Neuronal stem cell (in vitro differentiated cells): ENCODE results near the gene GPATCH2L.
A peak's percentile ranks its signal among the peaks of the same experiment; 100 is the strongest.

Experiments
- DNase-seq: peaks from one replicate; pipeline ENCODE4 v3.0.0-alpha.2; 2013; ENCODE audit warnings: low spot score
- H2AFZ ChIP-seq: one replicate; pipeline ENCODE4 v1.6.1; 2013; ENCODE audit warnings: mild to moderate bottlenecking, low read length, inconsistent platforms
- H2AK5ac ChIP-seq: 2 replicates; pipeline ENCODE4 v1.6.1; 2013; ENCODE audit warnings: low read depth, mild to moderate bottlenecking, inconsistent platforms, low read length, moderate library complexity, mixed read lengths
- H2BK120ac ChIP-seq: 2 replicates; pipeline ENCODE4 v1.6.1; 2013; ENCODE audit warnings: low read depth, mild to moderate bottlenecking, inconsistent platforms, low read length, moderate library complexity, mixed read lengths
- H2BK12ac ChIP-seq: one replicate; pipeline ENCODE4 v1.6.1; 2013; ENCODE audit warnings: low read length, inconsistent platforms
- H2BK15ac ChIP-seq: 2 replicates; pipeline ENCODE4 v1.6.1; 2013; ENCODE audit warnings: mild to moderate bottlenecking, low read length, inconsistent platforms, mixed read lengths
- H2BK5ac ChIP-seq: one replicate; pipeline ENCODE4 v1.6.1; 2013; ENCODE audit warnings: inconsistent platforms, mild to moderate bottlenecking, low read length, moderate library complexity
- H3K14ac ChIP-seq: one replicate; pipeline ENCODE4 v1.6.1; 2013; ENCODE audit warnings: low read length, inconsistent platforms
- H3K18ac ChIP-seq: 2 replicates; pipeline ENCODE4 v1.6.1; 2013; ENCODE audit warnings: low read length, inconsistent platforms
- H3K23ac ChIP-seq: 2 replicates; pipeline ENCODE4 v1.6.1; 2013; ENCODE audit warnings: low read depth, mild to moderate bottlenecking, mixed read lengths, low read length, inconsistent platforms; ENCODE audit not compliant: poor library complexity
- H3K27ac ChIP-seq: replicated peaks from 3 replicates; pipeline ENCODE4 v1.5.1; 2013; ENCODE audit warnings: low read length, inconsistent platforms
- H3K27me3 ChIP-seq, 3 experiments: 2 replicates each; pipeline ENCODE4 v1.6.1; 2013; ENCODE audit warnings: low read length in 3 of 3, mild to moderate bottlenecking in 2 of 3, inconsistent platforms in 1 of 3, low read depth in 1 of 3, mixed read lengths in 1 of 3, moderate library complexity in 1 of 3; ENCODE audit not compliant: control insufficient read depth in 3 of 3, insufficient read depth in 3 of 3
- H3K36me3 ChIP-seq, 2 donors: replicated peaks in 1 of 2; 2 replicates each; pipeline ENCODE4 v1.6.1; 2013; ENCODE audit warnings: low read length in 2 of 2; ENCODE audit not compliant: control insufficient read depth in 2 of 2, insufficient read depth in 2 of 2
- H3K4ac ChIP-seq: 2 replicates; pipeline ENCODE4 v1.6.1; 2013; ENCODE audit warnings: inconsistent platforms, mild to moderate bottlenecking, low read length, moderate library complexity
- H3K4me1 ChIP-seq, 2 donors: 1 replicate in 1 of 2; 2 replicates in 1 of 2; pipeline ENCODE4 v1.6.1; 2013; ENCODE audit warnings: low read length in 2 of 2, low read depth in 1 of 2; ENCODE audit not compliant: control insufficient read depth in 2 of 2, insufficient read depth in 1 of 2
- H3K4me2 ChIP-seq: one replicate; pipeline ENCODE4 v1.6.1; 2013; ENCODE audit warnings: mild to moderate bottlenecking, low read length, inconsistent platforms; ENCODE audit not compliant: insufficient read depth, poor library complexity, severe bottlenecking
- H3K4me3 ChIP-seq, 2 donors: 2 replicates each; pipeline ENCODE4 v1.5.1; 2013; ENCODE audit warnings: low read length in 2 of 2, mild to moderate bottlenecking in 2 of 2, inconsistent platforms in 1 of 2, moderate library complexity in 1 of 2
- H3K79me1 ChIP-seq: one replicate; pipeline ENCODE4 v1.6.1; 2013; ENCODE audit warnings: low read depth, mild to moderate bottlenecking, inconsistent platforms, low read length, moderate library complexity
- H3K9ac ChIP-seq: one replicate; pipeline ENCODE4 v1.6.1; 2013; ENCODE audit warnings: mild to moderate bottlenecking, low read depth, low read length, inconsistent platforms; ENCODE audit not compliant: poor library complexity
- H3K9me3 ChIP-seq, 2 donors: replicated peaks in 1 of 2; 2 replicates each; pipeline versions ENCODE3 to v1.6.1; 2013; ENCODE audit warnings: low read length in 2 of 2, mild to moderate bottlenecking in 2 of 2, inconsistent platforms in 1 of 2, low read depth in 1 of 2, mixed read lengths in 1 of 2, moderate library complexity in 1 of 2; ENCODE audit not compliant: control insufficient read depth in 2 of 2, insufficient read depth in 1 of 2
- H4K8ac ChIP-seq: one replicate; pipeline ENCODE4 v1.6.1; 2013; ENCODE audit warnings: low read depth, mild to moderate bottlenecking, inconsistent platforms, low read length, moderate library complexity
- H4K91ac ChIP-seq: one replicate; pipeline ENCODE4 v1.6.1; 2013; ENCODE audit warnings: low read length, low read depth, mild to moderate bottlenecking, inconsistent platforms; ENCODE audit not compliant: poor library complexity
- WGBS, 2 donors: extraction: QIAGEN DNeasy Blood & Tissue Kit; methylation state at CpG; one replicate each; pipeline ENCODE4 v1.1.7; 2013; ENCODE audit warnings: missing lambda C conversion rate in 2 of 2, mixed read lengths in 1 of 2; ENCODE audit not compliant: insufficient read length in 2 of 2, insufficient replicate concordance in 1 of 2; ENCODE audit errors: extremely low coverage in 2 of 2; 5-methylcytosine and 5-hydroxymethylcytosine counted together

The GPATCH2L gene

DNA sequence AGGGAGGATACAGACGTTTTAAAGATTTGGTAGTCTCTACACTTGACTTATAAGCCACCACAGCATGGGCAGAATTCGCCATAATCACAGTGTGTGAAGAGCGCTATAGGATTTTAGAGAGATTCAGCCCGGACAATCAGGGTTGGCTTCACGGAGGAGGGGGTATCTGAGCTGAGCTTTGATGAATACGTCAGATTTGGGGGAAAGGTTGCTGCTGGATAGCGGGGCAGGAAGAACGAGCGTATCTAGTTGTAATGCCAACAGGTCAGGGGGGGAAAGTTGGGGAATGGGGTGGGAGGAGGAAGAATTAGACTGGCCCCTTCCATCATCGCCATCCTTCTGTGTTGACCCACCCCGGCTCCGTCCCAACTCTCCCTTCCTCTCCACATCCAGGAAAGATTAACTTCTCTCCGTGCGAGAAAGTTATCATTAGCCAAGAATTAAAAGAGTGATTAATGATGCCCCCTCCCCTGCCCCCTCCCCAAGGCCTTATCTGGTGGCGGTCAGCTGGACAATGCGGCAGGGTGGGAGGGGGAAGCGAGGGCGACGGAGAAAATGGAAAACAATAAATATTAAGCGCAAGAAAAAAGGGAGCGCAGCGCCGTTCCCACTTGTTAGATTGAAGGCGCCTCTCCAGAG lies 13.5 kb upstream of the GPATCH2L start:
- H3K18ac ChIP-seq: no peak overlapping the region
- H2BK15ac ChIP-seq: no peak overlapping the region
- no peak overlapping the region for H3K14ac ChIP-seq
- no peaks in the 10 kb centered on the region for H3K9me3 ChIP-seq
- no peak overlapping the region for H3K23ac ChIP-seq
- H3K27ac ChIP-seq: peak overlapping the region; percentile 57
- no peak overlapping the region for H4K8ac ChIP-seq
- no peak overlapping the region for H2BK120ac ChIP-seq
- H3K27me3 ChIP-seq: peaks cover 0 to 71% (median 24%) of the 10 kb centered on the region in 3 experiments
- peaks cover 0 to 9% of the 10 kb centered on the region in 2 donors for H3K4me1 ChIP-seq
- H3K4me2 ChIP-seq: peak overlapping the region; percentile 55
- H2AFZ ChIP-seq: peak overlapping the region; percentile 97
- no peak overlapping the region for H2AK5ac ChIP-seq
- H2BK5ac ChIP-seq: no peak overlapping the region
- no peak overlapping the region for H4K91ac ChIP-seq
- no peak for DNase-seq
- H3K4ac ChIP-seq: no peak overlapping the region
- H3K36me3 ChIP-seq: no peaks in the 10 kb centered on the region
- no peak overlapping the region for H2BK12ac ChIP-seq
- no CpG with 5 or more reads among the region's 24 CpGs for WGBS, 2 donors
- no peaks in the 10 kb centered on the region for H3K79me1 ChIP-seq
- H3K9ac ChIP-seq: no peak overlapping the region
- peak overlapping the region in 1 of 2 donors; percentile 46 for H3K4me3 ChIP-seq

GRCh38 chr14:76138758-76139723 lies 12.7 kb upstream of the GPATCH2L start:
- H2BK15ac ChIP-seq: no peak overlapping the region
- H2BK12ac ChIP-seq: peak overlapping the region; percentile 18
- no peaks in the 10 kb centered on the region for H3K36me3 ChIP-seq
- peak overlapping the region; percentile 46 to 47 for H3K4me3 ChIP-seq
- H2BK5ac ChIP-seq: no peak overlapping the region
- no peak overlapping the region for H3K4ac ChIP-seq
- WGBS, 2 donors: no CpG with 5 or more reads among the region's 50 CpGs
- DNase-seq: peak; percentile 80
- peaks cover 0 to 9% of the 10 kb centered on the region in 2 donors for H3K4me1 ChIP-seq
- H3K18ac ChIP-seq: peak overlapping the region; percentile 58
- no peak overlapping the region for H3K14ac ChIP-seq
- H3K27ac ChIP-seq: peak overlapping the region; percentile 57
- H2BK120ac ChIP-seq: peak overlapping the region; percentile 27
- H4K8ac ChIP-seq: no peak overlapping the region
- no peak overlapping the region for H2AK5ac ChIP-seq
- H3K9me3 ChIP-seq: no peaks in the 10 kb centered on the region
- H2AFZ ChIP-seq: peak overlapping the region; percentile 97
- no peak overlapping the region for H3K9ac ChIP-seq
- H3K79me1 ChIP-seq: no peaks in the 10 kb centered on the region
- peaks cover 0 to 63% (median 24%) of the 10 kb centered on the region in 3 experiments for H3K27me3 ChIP-seq
- H3K23ac ChIP-seq: no peak overlapping the region
- H4K91ac ChIP-seq: no peak overlapping the region
- H3K4me2 ChIP-seq: peak overlapping the region; percentile 55

GRCh38 chr14:76143642-76144041 lies 8.1 kb upstream of the GPATCH2L start:
- DNase-seq: no peak
- Histone ChIP-seq H3K4me2 (no peak overlapping the region), H3K14ac (no peak overlapping the region)

GRCh38 chr14:76146976-76147375 lies 4.7 kb upstream of the GPATCH2L start:
- no peak overlapping the region for H3K9ac ChIP-seq
- H2BK12ac ChIP-seq: no peak overlapping the region
- no peaks in the 10 kb centered on the region for H3K4me1 ChIP-seq
- no peak overlapping the region for H4K91ac ChIP-seq
- no peak overlapping the region for H2BK120ac ChIP-seq
- no peak overlapping the region for H2AFZ ChIP-seq
- no peak for DNase-seq
- no peak overlapping the region for H2BK5ac ChIP-seq
- no peak overlapping the region for H3K4me2 ChIP-seq
- H2AK5ac ChIP-seq: no peak overlapping the region
- no peak overlapping the region for H3K18ac ChIP-seq
- H3K36me3 ChIP-seq: no peaks in the 10 kb centered on the region
- no peaks in the 10 kb centered on the region for H3K9me3 ChIP-seq
- H3K27ac ChIP-seq: no peak overlapping the region
- peaks cover 1% of the 10 kb centered on the region for H3K79me1 ChIP-seq
- no peak overlapping the region for H3K14ac ChIP-seq
- H4K8ac ChIP-seq: no peak overlapping the region
- H3K23ac ChIP-seq: no peak overlapping the region
- H3K4ac ChIP-seq: no peak overlapping the region
- no peak overlapping the region for H3K4me3 ChIP-seq
- H3K27me3 ChIP-seq: peaks cover 0 to 33% (median 2%) of the 10 kb centered on the region in 3 experiments
- H2BK15ac ChIP-seq: no peak overlapping the region

More at GRCh38 chr14:76143642-76144041, 8.1 kb upstream of the GPATCH2L start:
- Histone ChIP-seq H3K9me3 (no peaks in the 10 kb centered on the region), H3K9ac (no peak overlapping the region), H3K27ac (no peak overlapping the region), H3K18ac (no peak overlapping the region), H3K4ac (no peak overlapping the region), H2BK120ac (no peak overlapping the region), H3K27me3 (peaks cover 0 to 45% (median 7%) of the 10 kb centered on the region in 3 experiments), H2AFZ (no peak overlapping the region), H2BK15ac (no peak overlapping the region), H3K4me1 (peaks cover 0 to 7% of the 10 kb centered on the region in 2 donors), H3K79me1 (no peaks in the 10 kb centered on the region), H3K23ac (no peak overlapping the region), H3K4me3 (no peak overlapping the region), H2AK5ac (no peak overlapping the region), H2BK5ac (no peak overlapping the region), H2BK12ac (no peak overlapping the region), H4K91ac (no peak overlapping the region), H3K36me3 (no peaks in the 10 kb centered on the region), H4K8ac (no peak overlapping the region)
- WGBS, 2 donors: no CpG with 5 or more reads among the region's 2 CpGs
